GM12891 (cell line): ENCODE data around the gene ROBO1.

Source experiments
- DNase-seq: peaks from one replicate; pipeline ENCODE4 v3.0.0; 2011; ENCODE audit warnings: low spot score; ENCODE audit not compliant: insufficient read length
- FAIRE-seq: peaks from 2 replicates; lab custom pipeline; 2011; peaks lifted over from hg19 to GRCh38; lab: Jason Lieb, UNC
- PAX5 ChIP-seq: IDR thresholded peaks from 2 replicates; pipeline ENCODE4 v1.6.1; 2011; ENCODE audit warnings: low read length, moderate library complexity, mild to moderate bottlenecking; ENCODE audit not compliant: insufficient read depth, severe bottlenecking
- POLR2A ChIP-seq: IDR thresholded peaks from 2 replicates; pipeline ENCODE4 v1.6.1; 2011; ENCODE audit warnings: low read depth, low read length, control low read depth
- POLR2AphosphoS5 ChIP-seq: IDR thresholded peaks from 2 replicates; pipeline ENCODE4 v1.6.1; 2011; ENCODE audit warnings: low read depth, low read length, control low read depth
- POU2F2 ChIP-seq: IDR thresholded peaks from 2 replicates; pipeline ENCODE4 v1.6.1; 2011; ENCODE audit warnings: low read depth, mild to moderate bottlenecking, control low read depth, low read length, moderate library complexity
- SPI1 ChIP-seq: IDR thresholded peaks from 2 replicates; pipeline ENCODE4 v1.6.1; 2011; ENCODE audit warnings: low read depth, low read length, control low read depth
- TAF1 ChIP-seq: IDR thresholded peaks from 2 replicates; pipeline ENCODE4 v1.6.1; 2011; ENCODE audit warnings: low read depth, low read length, control low read depth

The ROBO1 gene

DNA sequence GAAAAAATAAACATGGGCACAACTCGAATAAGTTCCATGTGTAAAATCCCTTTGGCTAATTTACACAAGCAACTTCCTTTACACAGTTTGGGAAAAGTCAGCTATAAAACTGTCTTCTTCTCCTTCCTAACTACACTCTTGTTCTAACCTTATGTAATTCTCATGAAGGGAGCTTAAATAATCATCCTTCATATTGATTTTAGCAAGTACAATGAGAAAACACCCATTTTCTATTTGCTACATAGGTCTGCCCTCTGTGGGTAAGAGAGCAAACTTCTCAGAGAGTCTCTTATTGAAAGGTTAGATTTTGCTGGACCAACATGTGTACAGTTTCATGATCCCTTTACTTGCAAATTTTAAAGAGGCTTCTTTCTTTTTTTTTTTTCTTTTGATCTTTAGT lies 398.5 kb downstream of the ROBO1 start:
- DNase-seq, result no peak
- no peak for FAIRE-seq
- TF ChIP-seq TAF1 (no peak), POU2F2 (no peak), POLR2AphosphoS5 (no peak), SPI1 (no peak), POLR2A (no peak), PAX5 (no peak)

DNA sequence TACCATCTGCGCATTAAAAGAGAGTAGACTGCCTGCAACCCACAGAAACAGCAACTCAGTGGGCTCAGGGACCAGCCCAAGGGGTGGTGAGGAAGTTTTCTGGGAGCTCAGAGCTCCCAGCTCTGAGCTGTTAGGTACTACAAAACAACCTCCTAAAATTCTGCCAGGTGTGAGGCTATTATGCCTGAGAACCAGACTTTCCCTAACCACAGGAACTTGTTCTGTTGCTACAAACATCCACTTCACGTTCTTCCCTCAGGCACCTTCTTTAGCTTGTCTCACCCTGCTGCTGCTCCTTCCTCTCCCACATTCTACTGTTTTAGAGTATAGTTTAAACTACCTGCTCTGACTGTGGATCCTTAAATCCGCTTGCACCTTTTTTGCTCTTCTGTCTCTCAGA lies 399.4 kb downstream of the ROBO1 start:
- no peak for DNase-seq
- FAIRE-seq, result no peak
- TF ChIP-seq TAF1, result no peak
- no peak for TF ChIP-seq POLR2A
- no peak for TF ChIP-seq POU2F2
- no peak for TF ChIP-seq POLR2AphosphoS5
- no peak for TF ChIP-seq PAX5
- no peak for TF ChIP-seq SPI1

DNA sequence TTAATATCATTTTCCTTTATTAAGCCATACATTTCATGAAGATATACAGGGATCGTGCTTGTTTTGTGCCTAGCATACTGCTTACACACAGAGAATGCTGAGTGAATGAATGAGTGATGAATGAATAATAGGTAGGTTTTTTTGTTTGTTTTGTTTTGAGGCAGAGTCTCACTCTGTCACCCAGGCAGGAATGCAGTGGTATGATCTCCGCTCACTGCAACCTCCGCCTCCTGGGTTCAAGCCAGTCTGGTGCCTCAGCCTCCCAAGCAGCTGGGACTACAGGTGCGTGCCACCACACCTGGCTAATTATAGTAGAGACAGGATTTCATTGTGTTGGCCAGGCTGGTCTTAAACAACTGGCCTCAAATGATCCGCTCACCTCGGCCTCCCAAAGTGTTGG lies 400.0 kb downstream of the ROBO1 start:
- TF ChIP-seq PAX5, result no peak
- no peak for TF ChIP-seq POU2F2
- TF ChIP-seq POLR2A, result no peak
- no peak for TF ChIP-seq TAF1
- TF ChIP-seq POLR2AphosphoS5, result no peak
- TF ChIP-seq SPI1, result no peak
- FAIRE-seq, result no peak
- no peak for DNase-seq

DNA sequence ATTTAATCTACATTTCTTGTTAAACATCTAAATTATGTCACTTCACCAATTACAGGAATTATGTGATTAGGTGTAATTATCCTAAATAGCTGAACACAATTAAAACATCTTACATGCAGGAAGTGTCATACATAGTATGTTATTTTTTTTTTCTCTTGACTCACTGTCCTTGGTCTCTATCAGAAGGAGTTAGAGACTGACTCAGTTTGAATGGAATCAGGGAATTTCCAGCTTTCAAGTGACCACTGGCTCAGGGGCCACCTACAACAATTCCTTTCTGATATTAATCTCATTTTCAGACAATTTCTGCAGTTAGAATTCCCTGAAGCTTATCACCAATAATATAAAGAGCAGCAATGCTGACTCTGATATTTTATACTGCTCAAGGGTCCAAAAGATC lies 400.7 kb downstream of the ROBO1 start:
- no peak for TF ChIP-seq POLR2AphosphoS5
- TF ChIP-seq PAX5, result no peak
- TF ChIP-seq SPI1, result no peak
- no peak for TF ChIP-seq TAF1
- no peak for TF ChIP-seq POU2F2
- TF ChIP-seq POLR2A, result no peak
- no peak for FAIRE-seq

DNA sequence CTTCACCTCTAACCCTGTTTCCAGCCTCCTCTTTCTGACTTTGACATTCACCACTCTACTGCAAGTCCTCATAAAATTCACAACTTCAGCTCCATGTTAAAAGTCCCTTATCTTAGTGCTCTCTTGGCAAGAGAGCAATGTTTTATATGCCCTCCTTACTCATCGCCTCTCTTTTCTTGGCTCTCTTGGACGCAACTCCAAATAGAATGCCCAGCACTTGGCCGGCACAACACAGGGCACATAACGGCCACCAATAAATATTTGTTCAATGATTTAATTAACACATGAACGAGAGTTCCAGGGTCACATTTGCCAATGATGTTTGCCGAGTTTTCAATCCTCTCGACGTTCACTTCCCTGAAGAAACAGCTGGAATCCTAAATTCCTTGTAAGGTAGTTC lies 401.4 kb downstream of the ROBO1 start:
- TF ChIP-seq POU2F2 (no peak), SPI1 (no peak), PAX5 (no peak), TAF1 (no peak), POLR2AphosphoS5 (no peak), POLR2A (no peak)
- FAIRE-seq, result no peak
- DNase-seq, result no peak

More for the DNA sequence above, 400.7 kb downstream of the ROBO1 start:
- no peak for DNase-seq

DNA sequence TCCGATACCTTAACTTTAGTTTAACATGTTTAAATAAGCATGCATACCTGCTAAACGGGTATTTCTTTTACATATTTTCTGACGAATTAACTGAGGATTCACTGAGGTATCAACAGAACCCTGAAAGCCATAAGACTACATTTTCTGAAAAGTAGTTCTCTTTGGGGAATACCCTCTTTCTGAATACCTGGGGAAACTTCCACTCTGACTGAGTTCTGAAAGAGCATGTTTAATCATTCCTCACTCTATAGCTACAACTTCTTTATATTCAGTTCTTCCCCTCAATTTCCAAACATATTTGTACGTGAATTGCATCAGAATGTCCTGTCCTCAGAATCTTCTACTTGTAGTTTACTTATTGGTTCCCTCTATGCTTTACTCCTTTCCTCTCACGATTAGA lies 403.0 kb downstream of the ROBO1 start:
- TF ChIP-seq POLR2AphosphoS5 (no peak), PAX5 (no peak)
- FAIRE-seq (no peak), DNase-seq (no peak)

DNA sequence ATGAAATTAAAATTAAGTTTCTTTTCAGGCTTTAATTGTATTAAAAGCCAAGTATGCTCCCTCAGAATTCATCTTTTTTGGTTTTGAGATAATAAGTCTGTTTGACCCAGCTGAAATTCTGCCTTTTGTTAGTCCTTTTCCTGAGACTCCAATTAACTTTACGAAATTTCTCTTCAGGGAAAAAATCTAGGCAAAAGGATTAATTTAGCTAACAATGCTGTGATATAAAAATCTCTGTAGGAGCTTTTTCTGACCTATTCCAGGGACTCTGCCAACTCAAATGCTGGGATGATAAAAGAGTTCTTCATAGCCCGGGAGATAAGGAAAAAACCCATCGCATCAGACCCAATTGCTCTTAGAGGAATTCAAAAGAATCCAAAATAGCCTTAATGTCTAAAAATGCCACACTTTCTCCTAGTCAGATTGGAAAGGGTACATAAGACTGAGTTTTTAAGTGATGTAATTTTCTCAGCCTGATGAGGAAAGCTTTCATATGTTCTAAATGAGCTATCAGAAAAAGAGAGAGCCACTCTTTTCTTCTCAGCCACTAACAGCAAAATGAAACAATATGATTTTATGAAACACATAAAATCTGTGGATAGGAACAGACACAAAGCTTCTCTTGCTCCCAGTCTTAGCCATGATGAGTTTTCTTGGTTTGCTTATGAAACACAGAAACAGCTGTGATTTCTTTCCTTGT lies 405.1 kb downstream of the ROBO1 start:
- no peak for TF ChIP-seq POU2F2
- TF ChIP-seq POLR2AphosphoS5, result no peak
- no peak for TF ChIP-seq TAF1
- TF ChIP-seq POLR2A, result no peak
- TF ChIP-seq PAX5, result no peak
- TF ChIP-seq SPI1, result no peak
- FAIRE-seq, result no peak
- DNase-seq, result no peak

DNA sequence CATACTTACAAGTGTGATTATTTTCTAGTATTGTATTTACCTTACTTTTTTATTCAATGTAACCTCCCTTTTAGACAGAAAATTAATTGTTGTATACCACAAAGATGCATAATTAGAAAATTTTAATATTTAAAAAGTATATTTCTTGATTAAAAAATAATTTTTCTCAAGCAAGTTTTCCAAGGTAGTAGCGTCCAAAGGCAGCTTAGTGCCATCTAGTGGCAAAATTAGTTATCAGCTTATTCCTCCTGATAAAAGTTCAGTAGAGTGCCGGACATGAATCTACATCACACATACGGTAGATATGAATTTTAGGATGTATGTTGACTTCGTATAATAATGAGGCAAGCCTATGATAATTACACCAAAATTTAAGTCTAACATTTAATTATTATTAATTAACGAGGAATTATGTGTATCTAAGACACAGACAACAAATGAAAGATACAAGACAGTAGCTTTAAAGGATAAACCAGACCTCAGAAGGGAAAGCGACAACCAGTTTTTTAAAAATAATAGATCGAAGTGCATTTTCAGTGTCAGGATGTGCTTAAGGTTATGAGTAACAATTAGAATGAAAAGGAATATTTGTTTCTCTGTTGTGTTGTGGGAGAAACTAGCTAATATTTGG lies 405.9 kb downstream of the ROBO1 start:
- TF ChIP-seq POU2F2, result no peak
- TF ChIP-seq SPI1, result no peak
- no peak for TF ChIP-seq POLR2AphosphoS5
- no peak for TF ChIP-seq TAF1
- no peak for TF ChIP-seq POLR2A
- no peak for TF ChIP-seq PAX5
- peak; percentile 2 for DNase-seq
- no peak for FAIRE-seq

DNA sequence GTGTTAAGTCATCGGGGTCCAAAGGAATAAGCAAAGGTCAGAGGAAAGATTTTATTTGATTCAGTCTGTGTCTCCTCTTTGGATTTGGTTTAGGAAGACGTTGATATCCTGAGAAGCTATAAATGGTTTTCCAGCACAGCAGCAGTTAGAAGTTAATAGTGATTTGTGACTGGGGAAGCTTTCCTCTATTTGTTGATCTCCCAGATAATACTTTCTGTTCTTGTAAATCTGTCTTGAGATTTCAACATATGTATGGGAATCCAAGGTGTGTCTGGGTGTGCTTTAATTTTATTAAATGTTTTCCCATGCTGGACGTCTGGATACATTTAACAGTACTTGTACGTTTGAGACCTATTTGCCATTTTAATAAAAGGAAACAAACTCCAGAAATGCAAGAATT lies 409.5 kb downstream of the ROBO1 start:
- FAIRE-seq (no peak), DNase-seq (no peak)
- TF ChIP-seq TAF1 (no peak), POLR2AphosphoS5 (no peak), PAX5 (no peak), POLR2A (no peak), POU2F2 (no peak), SPI1 (no peak)

DNA sequence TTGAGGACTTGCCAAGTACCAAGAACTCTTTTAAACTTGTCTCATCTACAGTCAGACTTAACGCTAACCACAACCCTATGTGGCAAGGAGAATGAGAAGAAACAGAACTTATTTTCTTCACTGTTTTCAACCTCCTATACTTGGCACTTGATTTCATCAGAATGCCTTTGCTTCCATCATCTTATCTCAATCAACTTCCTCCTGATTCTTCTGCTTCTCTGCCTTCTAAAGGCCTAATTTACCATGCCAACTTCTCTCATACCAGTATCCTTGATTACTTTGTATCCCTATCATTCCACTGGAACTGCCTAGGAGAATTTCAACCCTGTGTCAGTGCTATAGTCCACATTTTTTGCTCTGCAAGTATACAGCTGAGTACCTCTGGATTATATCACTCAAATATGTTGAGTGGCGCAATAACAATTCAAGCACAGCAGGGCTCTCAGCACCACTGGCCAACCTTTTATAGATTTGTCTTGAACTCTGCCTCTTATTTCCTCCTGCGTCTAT lies 413.6 kb downstream of the ROBO1 start:
- FAIRE-seq, result no peak
- TF ChIP-seq PAX5, result no peak
- TF ChIP-seq TAF1, result no peak
- no peak for TF ChIP-seq POLR2AphosphoS5
- TF ChIP-seq POLR2A, result no peak
- TF ChIP-seq POU2F2, result no peak
- no peak for TF ChIP-seq SPI1
- no peak for DNase-seq

DNA sequence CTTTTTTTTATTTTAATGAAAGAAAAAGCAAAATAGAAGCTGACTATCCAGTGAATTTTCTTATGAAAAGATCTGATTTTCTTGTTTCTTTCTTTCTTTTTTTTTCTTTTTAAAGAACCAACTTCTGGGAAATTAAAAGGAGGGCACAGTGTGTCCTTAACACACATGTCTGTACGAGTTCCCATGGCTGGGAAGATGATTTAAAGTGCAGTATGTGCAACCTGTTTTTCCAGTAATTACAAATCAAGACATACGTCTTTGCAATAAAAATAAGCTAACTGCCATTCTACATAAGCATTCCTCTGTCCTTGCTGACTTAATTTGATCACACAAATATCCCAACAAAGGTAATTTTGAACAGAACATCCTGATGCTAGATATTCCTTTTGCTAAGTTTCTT lies 416.1 kb downstream of the ROBO1 start:
- DNase-seq, result no peak
- TF ChIP-seq POLR2AphosphoS5 (no peak), SPI1 (no peak), PAX5 (no peak), POLR2A (no peak), POU2F2 (no peak), TAF1 (no peak)
- FAIRE-seq, result no peak
